GM18526 (cell line): Measurements from ENCODE around the gene LAMA2.

Source experiments
- POLR2A ChIP-seq: IDR thresholded peaks from 3 replicates; pipeline ENCODE4 v1.6.1; 2011; ENCODE audit not compliant: insufficient read length; ENCODE audit errors: extremely low read depth

LAMA2 gene

GRCh38 chr6:129110690-129111343 lies 227.9 kb downstream of the LAMA2 start:
- TF ChIP-seq POLR2A = no peak

GRCh38 chr6:129111346-129111745 lies 228.4 kb downstream of the LAMA2 start:
- TF ChIP-seq POLR2A = no peak

GRCh38 chr6:129111853-129112252 lies 228.9 kb downstream of the LAMA2 start:
- no peak for TF ChIP-seq POLR2A

- TF ChIP-seq POLR2A = no peak
These were observed 229.7 kb downstream of the LAMA2 start for GRCh38 chr6:129112591-129112990.

- no peak for TF ChIP-seq POLR2A
These were observed 230.7 kb downstream of the LAMA2 start for GRCh38 chr6:129113637-129114036.

- TF ChIP-seq POLR2A = no peak
These were observed 231.9 kb downstream of the LAMA2 start for GRCh38 chr6:129114636-129115391.

GRCh38 chr6:129115471-129115870 lies 232.5 kb downstream of the LAMA2 start:
- no peak for TF ChIP-seq POLR2A

- no peak for TF ChIP-seq POLR2A
These were observed 234.4 kb downstream of the LAMA2 start for GRCh38 chr6:129117355-129117754.

- TF ChIP-seq POLR2A = no peak
These were observed 238.1 kb downstream of the LAMA2 start for GRCh38 chr6:129120856-129121638.

GRCh38 chr6:129124347-129124746 lies 241.4 kb downstream of the LAMA2 start:
- TF ChIP-seq POLR2A = no peak

GRCh38 chr6:129130106-129130505 lies 247.2 kb downstream of the LAMA2 start:
- no peak for TF ChIP-seq POLR2A

GRCh38 chr6:129130959-129131681 lies 248.2 kb downstream of the LAMA2 start:
- TF ChIP-seq POLR2A = no peak

- TF ChIP-seq POLR2A = no peak
These were observed 250.8 kb downstream of the LAMA2 start for GRCh38 chr6:129133770-129134192.

GRCh38 chr6:129134535-129134934 lies 251.6 kb downstream of the LAMA2 start:
- no peak for TF ChIP-seq POLR2A

GRCh38 chr6:129135451-129135850 lies 252.5 kb downstream of the LAMA2 start:
- no peak for TF ChIP-seq POLR2A
